Measurements from ENCODE around the gene DYNC1I1. TPM values are rescaled to one million over a fixed set of nuclear protein-coding genes. Genes with fewer than 3 reads are reported as not detected.

The DYNC1I1 gene
- total RNA-seq, 2 experiments from 2014 or later: 0.08 TPM; not detected in 1

- DNase-seq (no peak), ATAC-seq (ENCODE audit: poor library complexity) (no peak)
- Histone ChIP-seq H3K9me3 (ENCODE audit: control insufficient read depth in 1 of 2, insufficient read depth in 1 of 2, low read length in 2 of 2) (no peaks in the 10 kb centered on the region), H3K4me3 (ENCODE audit: low read length) (no peak overlapping the region), H3K27ac (ENCODE audit: low read depth in 1 of 2, low read length in 2 of 2) (no peak overlapping the region), H3K4me1 (ENCODE audit: insufficient read depth, low read length) (no peaks in the 10 kb centered on the region), H3K27me3 (ENCODE audit: control insufficient read depth in 1 of 2, insufficient read depth in 2 of 2, low read length in 2 of 2) (no peaks in the 10 kb centered on the region), H3K36me3 (ENCODE audit: insufficient read depth, low read length) (peaks cover 18% of the 10 kb centered on the region)
- Mint-ChIP-seq H3K36me3 (ENCODE audit: low read depth) (peaks cover 59% of the 10 kb centered on the region), H3K9me3 (no peaks in the 10 kb centered on the region), H3K27me3 (no peaks in the 10 kb centered on the region), H3K4me3 (no peak overlapping the region), H3K27ac (no peak overlapping the region), H3K4me1 (ENCODE audit: low read depth) (no peaks in the 10 kb centered on the region)
- ChIA-PET CTCF (no interaction called here), POLR2A (no interaction called here)
- intact Hi-C loops (cut with DNase I, micrococcal nuclease): no loop called here
- no peak for TF ChIP-seq CTCF (IDR thresholded peaks at IDR 0.05)
Observed at GRCh38 chr7:96144260-96144526, 371.8 kb downstream of the DYNC1I1 start.

Other genes with a start within 250 kb of the DYNC1I1 start
- gene PDK4, start 176.0 kb upstream of the DYNC1I1 start, total RNA-seq: not detected